NCI-H774 (cell line): ENCODE measurements around the gene SLC25A38.
A peak's percentile ranks its signal among the peaks of the same experiment; 100 is the strongest.

Source experiments
- DNase-seq: peaks from one replicate; lab custom pipeline; 2025; lab: John Stamatoyannopoulos, UW

The SLC25A38 gene

GRCh38 chr3:39376959-39377634 lies 6.1 kb upstream of the SLC25A38 start:
- DNase-seq, result no peak

DNA sequence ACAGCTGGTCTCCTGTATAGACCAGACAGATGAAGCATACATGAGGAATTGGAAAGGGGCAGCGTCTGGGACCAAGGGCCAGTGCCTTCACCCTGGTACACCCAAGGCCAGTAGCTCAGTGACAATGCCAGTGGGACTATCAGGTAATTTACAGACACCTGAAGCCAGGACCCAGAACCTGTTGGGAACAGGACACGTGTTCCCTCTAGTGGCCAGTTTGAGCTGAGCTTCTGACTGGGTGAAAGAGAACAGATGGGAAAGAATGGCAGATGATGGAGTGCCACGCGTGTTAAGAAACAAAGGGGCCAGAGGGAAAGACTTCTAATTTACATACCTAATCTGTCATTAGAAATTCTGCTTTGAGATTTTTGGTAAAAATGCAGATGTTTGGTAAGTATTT lies 5.1 kb upstream of the SLC25A38 start:
- no peak for DNase-seq

DNA sequence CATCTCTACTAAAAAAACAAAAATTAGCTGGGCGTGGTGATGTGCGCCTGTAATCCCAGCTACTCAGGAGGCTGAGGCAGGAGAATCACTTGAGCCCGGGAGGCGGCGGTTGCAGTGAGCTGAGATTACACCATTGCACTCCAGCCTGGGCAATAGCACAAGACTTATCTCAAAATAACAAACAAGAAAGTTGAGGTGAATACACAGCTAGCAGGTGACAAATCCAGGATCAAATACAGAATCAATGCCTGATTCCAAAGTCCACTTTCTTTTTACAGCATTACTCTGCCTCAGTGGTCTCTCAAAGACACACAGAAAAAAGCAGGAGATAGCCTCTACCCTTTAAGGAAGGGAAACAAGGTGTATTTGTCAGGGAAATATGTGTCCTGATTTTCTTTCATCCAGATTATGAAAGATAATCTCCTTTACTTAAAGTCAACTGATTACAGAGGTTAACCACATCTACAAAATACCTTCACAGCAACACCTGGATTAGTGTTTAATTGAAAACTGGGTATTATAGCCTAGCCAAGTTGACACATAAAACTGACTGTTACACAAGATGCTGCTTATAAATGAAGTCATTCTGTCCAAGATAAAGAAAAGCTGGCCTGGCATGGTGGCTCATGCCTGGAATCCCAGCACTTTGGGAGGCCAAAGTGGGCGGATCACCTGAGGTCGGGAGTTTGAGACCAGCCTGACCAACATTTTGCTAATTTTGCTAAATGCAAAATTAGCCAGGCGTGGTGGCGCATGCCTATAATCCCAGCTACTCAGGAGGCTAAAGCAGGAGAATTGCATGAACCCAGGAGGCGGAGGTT lies 4.0 kb upstream of the SLC25A38 start:
- DNase-seq, result no peak

DNA sequence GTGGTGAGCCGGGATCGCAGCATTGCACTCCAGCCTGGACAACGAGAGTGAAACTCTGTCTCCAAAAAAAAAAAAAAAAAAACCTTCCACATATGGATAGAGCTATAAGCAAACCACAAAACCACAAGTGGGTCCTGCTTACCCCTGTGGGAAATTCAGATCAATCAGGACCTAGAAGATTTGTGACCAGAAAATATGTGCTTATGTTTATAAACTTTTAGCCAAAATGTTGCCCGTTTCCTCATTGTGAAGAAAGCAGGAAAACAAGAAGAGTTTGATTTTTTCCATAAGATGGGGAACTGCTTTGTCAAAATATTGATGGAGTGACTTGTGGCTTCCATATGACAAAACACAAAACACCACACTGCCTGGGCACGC lies 3.4 kb upstream of the SLC25A38 start:
- no peak for DNase-seq

DNA sequence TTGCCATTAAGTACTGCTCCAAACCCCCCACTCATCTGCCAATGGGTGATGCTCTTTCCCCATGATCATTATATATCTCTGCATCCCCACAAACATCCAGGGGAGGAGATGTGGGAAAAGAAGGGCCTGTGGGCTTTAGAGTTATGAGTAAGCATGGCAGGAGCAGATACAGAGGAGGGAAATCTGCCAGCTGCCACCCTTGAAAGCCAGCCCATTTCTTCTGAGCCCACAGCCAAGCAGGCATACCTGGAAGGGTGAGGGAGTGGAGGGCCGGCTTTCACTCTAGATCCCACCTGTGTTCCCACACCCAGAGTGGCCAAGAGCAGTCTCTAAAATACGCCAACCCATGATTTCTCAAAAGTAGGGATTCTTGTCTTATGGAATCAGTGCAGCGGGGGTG lies 1.7 kb upstream of the SLC25A38 start:
- DNase-seq, result no peak

- DNase-seq, result no peak
Observed at GRCh38 chr3:39383881-39384664, 903 bp downstream of the SLC25A38 start.

DNA sequence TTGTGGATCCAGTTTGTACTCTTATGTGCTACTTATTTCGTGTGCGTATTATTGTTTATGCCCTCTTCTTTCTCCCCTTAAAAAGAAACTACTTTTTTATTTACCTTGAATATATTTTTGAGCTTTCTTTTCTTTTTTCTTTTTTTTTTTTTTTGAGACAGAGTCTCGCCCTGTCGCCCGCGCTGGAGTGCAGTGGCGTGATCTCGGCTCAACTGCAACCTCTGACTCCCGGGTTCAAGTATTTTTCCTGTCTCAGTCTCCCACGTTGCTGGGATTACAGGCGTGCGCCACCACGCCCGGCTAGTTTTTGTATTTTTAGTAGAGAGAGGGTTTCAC lies 1.5 kb downstream of the SLC25A38 start:
- no peak for DNase-seq

DNA sequence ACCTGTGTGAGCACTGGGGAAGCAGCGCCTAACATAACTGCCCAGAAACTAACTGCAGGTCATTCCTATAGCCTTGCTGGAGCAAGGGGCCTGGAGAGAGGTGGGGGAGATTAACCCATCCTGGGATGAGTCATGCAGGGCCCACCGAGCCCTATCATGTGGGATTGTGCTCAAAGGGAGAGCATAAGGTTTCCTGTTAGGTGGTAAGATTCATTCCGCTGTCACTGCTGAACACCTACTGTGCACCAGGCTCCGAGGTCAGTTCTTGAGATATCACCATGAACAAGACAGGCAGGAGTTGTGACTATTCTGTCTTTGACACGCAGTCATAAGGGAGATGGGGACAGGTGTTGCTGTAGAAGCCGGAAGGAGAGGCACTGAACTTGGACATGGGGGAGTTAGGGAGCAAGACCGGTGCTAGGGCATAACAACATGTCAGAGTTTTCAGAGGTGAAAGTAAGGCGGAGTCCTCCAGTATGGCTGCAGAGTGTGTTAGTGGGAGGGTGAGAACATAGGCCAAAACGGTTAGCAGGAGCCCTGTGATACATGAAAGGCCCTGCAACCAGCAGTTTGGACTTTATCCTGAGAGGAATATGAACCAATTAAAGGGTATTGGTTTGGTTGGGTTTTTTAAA lies 2.4 kb downstream of the SLC25A38 start:
- no peak for DNase-seq

DNA sequence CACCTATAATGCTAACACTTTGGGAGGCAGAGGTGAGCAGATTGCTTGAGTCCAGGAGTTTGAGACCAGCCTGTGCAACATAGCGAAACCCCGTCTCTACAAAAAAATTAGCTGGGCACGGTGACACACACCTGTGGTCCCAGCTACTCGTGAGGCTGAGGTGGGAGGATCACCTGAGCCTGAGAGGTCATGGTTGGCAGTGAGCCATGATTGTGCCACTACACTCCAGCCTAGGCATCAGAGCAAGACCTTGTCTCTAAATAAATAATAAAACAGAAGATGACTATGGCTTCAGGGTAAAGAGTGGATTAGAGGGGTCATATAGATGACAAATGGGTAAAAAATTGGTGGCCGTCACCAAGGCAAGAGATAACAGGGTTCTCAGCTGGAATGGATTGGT lies 3.1 kb downstream of the SLC25A38 start:
- DNase-seq, result no peak

DNA sequence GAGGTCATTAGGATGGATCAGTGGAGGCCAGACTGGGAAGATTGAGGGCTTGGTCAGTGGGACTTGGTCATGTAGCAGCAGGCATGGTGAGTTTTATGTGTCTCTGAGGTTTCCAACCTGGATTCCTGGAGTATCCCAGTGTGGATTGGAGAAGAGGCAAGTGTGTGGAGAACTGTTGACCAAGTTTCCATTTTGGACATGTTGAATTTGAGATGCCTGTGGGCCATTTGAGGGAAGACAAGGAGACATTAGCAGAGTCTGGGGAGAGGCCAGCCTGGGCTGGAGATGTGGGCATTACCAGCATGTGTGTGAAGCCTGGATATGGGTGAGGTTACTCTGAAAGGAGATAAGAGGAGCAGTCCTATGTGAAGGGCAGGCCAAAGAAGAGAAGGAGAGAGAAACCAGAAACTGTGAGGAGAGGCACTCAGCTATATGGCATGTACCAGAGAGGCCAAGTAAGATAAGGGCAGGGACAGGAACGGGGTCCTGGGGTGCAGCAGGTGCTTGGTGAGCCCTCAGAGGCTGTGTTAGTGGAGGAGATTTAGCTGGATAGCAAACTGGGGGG lies 4.3 kb downstream of the SLC25A38 start:
- DNase-seq, result no peak

- DNase-seq, result no peak
Observed at GRCh38 chr3:39388153-39388552, 5.0 kb downstream of the SLC25A38 start.

DNA sequence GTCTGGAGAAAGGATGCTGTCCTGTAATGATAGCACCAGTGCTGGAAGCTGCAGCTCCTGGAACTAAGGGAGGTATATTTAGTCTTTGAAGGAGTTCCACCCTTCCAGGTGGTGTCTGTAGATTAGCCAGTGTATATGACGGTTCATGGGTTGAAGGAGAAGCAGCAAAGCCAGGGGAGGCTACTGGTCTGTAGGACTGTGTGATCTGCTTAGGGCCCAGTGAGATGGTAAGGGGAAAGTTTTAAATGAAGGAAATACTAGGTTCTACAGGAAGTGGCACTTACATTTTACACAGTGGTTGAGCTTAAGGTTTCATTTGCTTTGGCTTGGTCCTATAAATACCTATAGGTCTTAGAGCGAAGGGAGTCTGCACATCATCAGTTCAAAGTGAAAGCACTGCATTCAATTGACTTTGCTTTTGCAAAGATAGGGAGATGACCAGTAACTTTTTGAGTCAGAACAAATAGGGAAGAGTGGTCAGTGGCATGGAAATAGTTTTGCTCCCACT lies 5.6 kb downstream of the SLC25A38 start:
- DNase-seq, result no peak

DNA sequence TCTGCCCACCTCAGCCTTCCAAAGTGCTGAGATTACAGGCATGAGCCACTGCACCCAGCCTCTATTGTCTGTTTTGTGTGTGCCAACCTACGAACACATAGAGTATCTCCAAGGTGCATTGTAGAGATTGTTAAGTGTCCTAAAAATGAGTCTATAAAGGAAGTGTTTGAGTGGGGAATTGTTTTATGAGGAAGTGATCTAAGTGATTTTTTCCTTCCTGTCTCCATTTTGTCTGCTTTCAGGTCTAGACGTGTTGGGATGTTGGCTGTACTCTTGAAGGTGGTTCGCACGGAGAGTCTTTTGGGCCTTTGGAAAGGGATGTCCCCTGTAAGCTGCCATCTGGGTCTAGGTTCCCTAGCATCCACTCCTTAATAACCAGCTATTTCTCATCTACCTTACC lies 7.0 kb downstream of the SLC25A38 start:
- no peak for DNase-seq

DNA sequence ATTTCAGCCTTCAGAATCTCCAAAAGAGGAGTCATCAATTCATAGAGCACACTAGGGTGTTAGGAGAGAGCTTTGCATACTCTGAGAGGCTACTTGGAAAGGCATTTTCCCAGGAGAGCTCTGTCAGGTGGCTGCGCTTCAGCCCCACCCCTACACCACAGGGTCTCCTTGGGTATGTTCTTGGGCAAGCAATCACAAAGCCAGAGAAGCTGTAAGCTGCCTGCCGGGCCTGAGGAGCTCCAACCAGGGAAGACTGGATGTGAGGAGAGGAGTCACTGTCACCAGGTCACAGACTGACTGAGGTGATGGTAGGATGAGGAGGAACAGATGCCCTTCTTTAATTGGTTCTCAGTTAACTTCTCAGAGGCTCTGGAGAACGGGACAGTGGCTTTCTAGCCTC lies 13.5 kb downstream of the SLC25A38 start:
- no peak for DNase-seq

- DNase-seq, result no peak
Observed at GRCh38 chr3:39398700-39399099, 15.5 kb downstream of the SLC25A38 start.

DNA sequence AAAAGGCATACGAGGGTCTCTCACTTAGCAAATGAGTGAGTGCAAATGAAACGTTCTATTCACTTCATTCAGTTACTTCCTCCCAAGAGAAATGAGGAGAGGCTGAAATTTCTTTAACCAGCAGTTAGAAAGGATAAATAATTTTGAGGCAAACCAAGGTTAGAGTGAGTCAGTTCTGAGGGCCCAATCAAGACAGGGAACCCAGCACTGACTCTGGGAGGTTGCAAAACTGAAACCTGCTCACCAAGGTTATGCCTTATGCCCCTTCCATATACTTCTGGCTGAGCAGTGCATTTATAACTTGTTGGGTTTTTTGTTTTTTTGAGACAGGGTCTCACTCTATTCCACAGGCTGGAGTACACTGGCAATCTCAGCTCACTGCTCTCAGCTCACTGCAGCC lies 18.8 kb downstream of the SLC25A38 start:
- no peak for DNase-seq

DNA sequence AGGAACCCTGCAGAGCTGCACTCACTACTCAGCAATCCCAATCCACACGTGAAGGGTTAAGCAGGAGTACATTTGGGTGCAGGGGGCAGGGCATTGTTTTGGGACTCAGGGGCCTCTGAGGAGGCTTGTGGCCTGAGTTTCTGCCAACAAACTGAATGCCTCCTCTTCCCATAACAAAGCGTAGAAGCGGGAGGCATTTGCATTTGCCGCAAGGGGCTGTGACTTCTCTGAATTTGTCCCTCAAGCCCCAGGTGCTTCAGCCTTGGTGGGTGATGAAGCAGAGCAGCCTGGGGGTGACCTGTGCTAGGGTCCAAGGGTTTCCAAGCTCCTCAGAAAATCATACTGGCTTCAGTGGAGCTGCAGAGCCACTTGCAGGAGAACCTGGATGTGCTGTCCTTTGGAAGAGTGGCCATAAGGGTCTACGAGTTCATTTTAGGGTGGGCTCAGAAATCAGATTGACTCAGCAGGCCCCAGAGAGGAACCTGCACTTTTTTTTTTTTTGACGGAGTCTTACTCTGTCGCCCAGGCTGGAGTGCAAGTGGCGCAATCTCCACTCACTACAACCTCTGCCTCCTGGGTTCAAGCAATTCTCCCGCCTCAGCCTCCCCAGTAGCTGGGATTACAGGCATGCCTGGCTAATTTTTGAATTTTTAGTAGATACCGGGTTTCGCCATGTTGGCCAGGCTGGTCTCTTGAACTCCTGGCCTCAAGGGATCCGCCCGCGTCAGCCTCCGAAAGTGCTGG lies 21.9 kb downstream of the SLC25A38 start:
- no peak for DNase-seq

GRCh38 chr3:39405687-39406367 lies 22.7 kb downstream of the SLC25A38 start:
- DNase-seq, result no peak

DNA sequence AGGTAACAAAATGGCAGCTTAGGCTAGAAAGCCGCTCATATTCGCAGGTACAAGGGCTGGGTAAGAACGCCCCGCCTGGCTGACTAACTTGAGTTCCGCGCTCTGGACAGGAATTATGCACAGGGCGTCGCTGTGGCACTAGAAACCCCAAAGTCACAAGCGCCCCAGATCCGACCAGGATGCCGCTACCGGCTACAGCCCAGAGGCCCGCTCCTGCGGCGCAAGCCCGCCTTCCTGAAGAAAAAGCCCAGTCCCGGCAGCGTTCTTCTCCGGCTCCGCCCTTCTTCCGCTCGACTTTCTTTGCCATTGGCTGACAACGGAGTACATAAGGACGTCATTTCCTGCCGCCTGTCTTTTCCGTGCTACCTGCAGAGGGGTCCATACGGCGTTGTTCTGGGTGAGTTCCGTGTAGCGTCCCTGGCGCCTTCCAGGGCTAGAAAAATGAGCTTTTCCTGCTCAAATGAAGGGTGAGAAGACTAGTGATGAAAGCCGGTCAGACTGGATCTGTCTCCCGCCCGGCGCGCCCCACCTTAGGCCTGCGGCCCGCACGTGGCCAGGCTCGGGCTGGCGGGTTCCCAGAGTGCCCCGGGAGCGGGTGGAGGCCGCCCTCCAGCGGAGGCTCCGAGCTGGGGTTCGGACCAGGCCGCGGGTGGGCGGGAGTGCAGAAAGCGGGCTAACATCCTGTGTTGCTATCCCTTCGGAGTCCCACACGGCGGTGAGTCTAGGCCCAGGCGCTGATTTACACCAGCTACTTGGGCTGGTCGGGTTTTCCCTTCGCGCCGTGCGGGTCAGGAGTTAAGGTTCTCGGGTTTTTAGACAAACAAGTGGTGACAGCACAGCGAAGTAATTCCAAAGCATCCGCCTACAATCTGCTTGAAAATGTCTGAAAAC lies 23.4 kb downstream of the SLC25A38 start, which contains the start of gene RPSA:
Gene RPSA (plus strand): TSS at position 353 of the 891 bp plus-strand sequence. CDS start 934 bp downstream, outside the sequence.
- DNase-seq, result peak; percentile 86

DNA sequence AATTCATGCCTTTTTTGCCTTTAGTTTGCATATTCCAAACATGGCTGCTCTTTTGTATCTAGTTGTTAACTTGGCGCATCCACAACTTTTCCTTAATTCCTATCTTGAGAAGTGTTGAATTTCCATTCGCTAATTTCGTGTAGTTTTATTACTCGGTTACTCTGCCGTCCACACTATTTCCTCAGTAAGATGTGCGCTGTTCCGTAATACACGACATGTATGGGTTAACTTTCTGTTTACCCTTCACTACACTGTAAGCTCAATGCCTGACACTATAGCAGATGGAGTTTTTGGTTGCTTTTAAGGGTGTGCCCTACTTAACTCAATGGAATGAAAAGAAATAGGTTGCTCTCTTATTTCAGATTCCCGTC lies 24.1 kb downstream of the SLC25A38 start:
- no peak for DNase-seq
